A549 (cell line): ENCODE data around the gene MEGF8. TPM values are rescaled to one million over a fixed set of nuclear protein-coding genes. Genes with fewer than 3 reads are reported as not detected.

Source experiments
- ATAC-seq, 2 experiments: fragments of 200-7000 bp in 1 of 2; fragments of >200 bp in 1 of 2; cut with Nextera tagmentation in 1 of 2; cut with Tn5 transposase in 1 of 2; 3 replicates each; pipeline versions ENCODE4 v1.8.0 to v1.9.1; 2018 to 2020; ENCODE audit warnings: mild to moderate bottlenecking in 1 of 2, moderate library complexity in 1 of 2
- CTCF ChIA-PET: fragments of 300-600 bp; sonication (Branson Sonifier 250); formaldehyde crosslinking; extraction: SDS; loops from one replicate; lab custom pipeline; 2021; ENCODE audit warnings: antibody characterized with exemption, inconsistent platforms; lab: Yijun Ruan, JAX
- POLR2A ChIA-PET: fragments of 350-600 bp; formaldehyde crosslinking; extraction: SDS; loops from one replicate; lab custom pipeline; 2021; ENCODE audit warnings: antibody characterized with exemption, inconsistent platforms; lab: Yijun Ruan, JAX
- DNase-seq, 2 experiments: peaks; one replicate each; pipeline versions ENCODE4 v3.0.0 to v3.0.0-alpha.2; 2011 to 2016; ENCODE audit warnings: low read depth in 1 of 2, low spot score in 1 of 2
- FAIRE-seq: peaks from 2 replicates; lab custom pipeline; 2011; peaks lifted over from hg19 to GRCh38; lab: Jason Lieb, UNC
- H3K27ac ChIP-seq, 2 experiments: fragments of >200 bp; sonication (Bioruptor Twin); formaldehyde crosslinking; 3 replicates each; pipeline ENCODE4 v1.5.1; 2016 to 2017
- H3K4me1 ChIP-seq: fragments of >200 bp; sonication (Bioruptor Twin); formaldehyde crosslinking; 3 replicates; pipeline ENCODE4 v1.6.1; 2016
- H3K4me2 ChIP-seq: fragments of >200 bp; sonication (Bioruptor Twin); formaldehyde crosslinking; 3 replicates; pipeline ENCODE4 v1.6.1; 2016
- H3K4me3 ChIP-seq: fragments of >200 bp; sonication (Bioruptor Twin); formaldehyde crosslinking; 3 replicates; pipeline ENCODE4 v1.5.1; 2016
- H3K9me3 ChIP-seq: fragments of >200 bp; sonication (Bioruptor Twin); formaldehyde crosslinking; 3 replicates; pipeline ENCODE4 v1.6.1; 2016
- BCL3 ChIP-seq: fragments of >200 bp; sonication (Bioruptor Twin); formaldehyde crosslinking; IDR thresholded peaks from 3 replicates; pipeline ENCODE4 v1.6.1; 2016
- E2F6 ChIP-seq: IDR thresholded peaks from 2 replicates; pipeline ENCODE4 v1.6.1; 2012; ENCODE audit warnings: low read depth, borderline replicate concordance
- EHF ChIP-seq: fragments of 250-450 bp; sonication (Bioruptor Pico); IDR thresholded peaks from 2 replicates; pipeline ENCODE4 v1.5.0; 2020; ENCODE audit warnings: mild to moderate bottlenecking
- ESRRA ChIP-seq: fragments of 150-350 bp; IDR thresholded peaks from 2 replicates; pipeline ENCODE4 v1.6.1; 2014; ENCODE audit warnings: mild to moderate bottlenecking, low read length, borderline replicate concordance
- GATA3 ChIP-seq: IDR thresholded peaks from 2 replicates; pipeline ENCODE4 v1.6.1; 2012; ENCODE audit warnings: borderline replicate concordance
- HES2 ChIP-seq: fragments of >200 bp; sonication (Bioruptor Twin); formaldehyde crosslinking; IDR thresholded peaks from 2 replicates; pipeline ENCODE4 v1.6.1; 2016
- HEYL ChIP-seq: fragments of 250-450 bp; sonication (Bioruptor Pico); IDR thresholded peaks from 2 replicates; pipeline ENCODE4 v1.8.0; 2021; ENCODE audit warnings: mild to moderate bottlenecking, moderate library complexity
- HOXB13 ChIP-seq: fragments of 250-450 bp; sonication (Bioruptor Pico); IDR thresholded peaks from 2 replicates; pipeline ENCODE4 v1.5.0; 2020; ENCODE audit warnings: low read depth, mild to moderate bottlenecking, moderate library complexity
- JUN ChIP-seq, 2 experiments: fragments of >200 bp; sonication (Bioruptor Twin); formaldehyde crosslinking; IDR thresholded peaks; 2 replicates in 1 of 2; 3 replicates in 1 of 2; pipeline ENCODE4 v1.6.1; 2016 to 2017
- JUNB ChIP-seq: fragments of >200 bp; sonication (Bioruptor Twin); formaldehyde crosslinking; IDR thresholded peaks from 2 replicates; pipeline ENCODE4 v1.6.1; 2016
- MAZ ChIP-seq: fragments of 150-350 bp; IDR thresholded peaks from 2 replicates; pipeline ENCODE4 v1.6.1; 2014; ENCODE audit warnings: antibody characterized with exemption, low read depth, low read length, borderline replicate concordance
- PHF8 ChIP-seq: fragments of 200-600 bp; sonication (generic); IDR thresholded peaks from 2 replicates; pipeline ENCODE4 v1.6.1; 2016; ENCODE audit warnings: low read depth, mild to moderate bottlenecking, antibody characterized with exemption, moderate library complexity, borderline replicate concordance
- POLR2A ChIP-seq: IDR thresholded peaks from 2 replicates; pipeline ENCODE4 v1.6.1; 2012; ENCODE audit warnings: mild to moderate bottlenecking, low read length
- RCOR1 ChIP-seq: fragments of 150-350 bp; IDR thresholded peaks from 2 replicates; pipeline ENCODE4 v1.6.1; 2014; ENCODE audit warnings: antibody characterized with exemption, low read length, low read depth
- SMC3 ChIP-seq: fragments of >200 bp; sonication (Bioruptor Twin); formaldehyde crosslinking; IDR thresholded peaks from 3 replicates; pipeline ENCODE4 v1.6.1; 2018; ENCODE audit warnings: inconsistent platforms
- TP53 ChIP-seq: fragments of 250-450 bp; sonication (Bioruptor Pico); IDR thresholded peaks from 2 replicates; pipeline ENCODE4 v1.5.0; 2021; ENCODE audit warnings: mild to moderate bottlenecking, moderate library complexity
- ZFP36 ChIP-seq: fragments of 450-650 bp; IDR thresholded peaks from 2 replicates; pipeline ENCODE4 v1.6.1; 2014; ENCODE audit warnings: borderline replicate concordance; ENCODE audit not compliant: partially characterized antibody
- WGBS: methylation state at CpG from one replicate; pipeline ENCODE4 v1.1.6; 2017; ENCODE audit errors: missing lambda C conversion rate; 5-methylcytosine and 5-hydroxymethylcytosine counted together
- polyA minus RNA-seq: library from RNA; depleted of rRNA, polyadenylated mRNA; stranded (reverse); fragments of >200 nt; gene quantifications from 2 replicates; pipeline ENCODE4 v1.2.3, GENCODE V29; 2011; rRNA and poly(A)+ RNA removed
- polyA plus RNA-seq, 4 experiments: library from polyadenylated mRNA; depleted of rRNA in 3 of 4; stranded (reverse); fragments of >200 nt; fragmentation: RNase III in 1 of 4; extraction: RNeasy Plus Mini Kit Qiagen cat#74134 plus additional on column Dnase treatment in 1 of 4; gene quantifications; 2 replicates in 3 of 4; 3 replicates in 1 of 4; pipeline ENCODE4 v1.2.3, GENCODE V29; 2011 to 2017
- TF ChIP-seq, protein P1 (sequence below): fragments of 200-600 bp; sonication (generic); IDR thresholded peaks from 2 replicates; pipeline ENCODE4 v1.6.1; 2016; ENCODE audit warnings: antibody characterized with exemption, mild to moderate bottlenecking, moderate library complexity
- TF ChIP-seq, protein P2 (sequence below): fragments of 150-350 bp; IDR thresholded peaks from 2 replicates; pipeline ENCODE4 v1.6.1; 2014; ENCODE audit warnings: low read depth, mild to moderate bottlenecking, low read length
- TF ChIP-seq, protein P3 (sequence below): IDR thresholded peaks from 2 replicates; pipeline ENCODE4 v1.6.1; 2012
- TF ChIP-seq, protein P4 (sequence below): IDR thresholded peaks from 2 replicates; pipeline ENCODE4 v1.6.1; 2012

MEGF8 gene
- polyA plus RNA-seq (2011; rRNA removed) (8.9 and 10.4 TPM in 2 replicates), polyA plus RNA-seq (2017; fragmentation: RNase III; extraction: RNeasy Plus Mini Kit Qiagen cat#74134 plus additional on column Dnase treatment) (22.4 to 27.2 TPM (median 25.8 TPM) in 3 replicates), polyA minus RNA-seq (11.8 and 14.4 TPM in 2 replicates)
- polyA plus RNA-seq (2012; cell fraction: cytosol; rRNA removed), result 7.2 and 12.2 TPM in 2 replicates
- polyA plus RNA-seq (2012; cell fraction: nucleus; rRNA removed), result 26.3 and 37.1 TPM in 2 replicates

- FAIRE-seq, result peak; percentile 100
- ATAC-seq, result peak; percentile 90 to 97
- ChIA-PET CTCF (no interaction called here), POLR2A (no interaction called here)
- no peaks in the 10 kb centered on the region for H3K9me3 ChIP-seq
- peaks cover 19% of the 10 kb centered on the region; the same call in 2 of the 3 replicates for H3K4me1 ChIP-seq
- 2% methylated on average over 44 of the region's 45 CpGs for WGBS
- H3K4me2 ChIP-seq, result peak within 1 kb of the TSS; percentile 91
- peak; percentile 100 for DNase-seq
- peak; percentile 36; the same call in 1 of the 2 replicates for TF ChIP-seq GATA3
- TF ChIP-seq POLR2A, result peak; percentile 71
- TF ChIP-seq ESRRA, result no peak
- peak; percentile 85; the same call in 1 of the 2 replicates for TF ChIP-seq MAZ
- no peak for TF ChIP-seq HEYL (CRISPR knock-in tag)
- TF ChIP-seq, protein P1, sequence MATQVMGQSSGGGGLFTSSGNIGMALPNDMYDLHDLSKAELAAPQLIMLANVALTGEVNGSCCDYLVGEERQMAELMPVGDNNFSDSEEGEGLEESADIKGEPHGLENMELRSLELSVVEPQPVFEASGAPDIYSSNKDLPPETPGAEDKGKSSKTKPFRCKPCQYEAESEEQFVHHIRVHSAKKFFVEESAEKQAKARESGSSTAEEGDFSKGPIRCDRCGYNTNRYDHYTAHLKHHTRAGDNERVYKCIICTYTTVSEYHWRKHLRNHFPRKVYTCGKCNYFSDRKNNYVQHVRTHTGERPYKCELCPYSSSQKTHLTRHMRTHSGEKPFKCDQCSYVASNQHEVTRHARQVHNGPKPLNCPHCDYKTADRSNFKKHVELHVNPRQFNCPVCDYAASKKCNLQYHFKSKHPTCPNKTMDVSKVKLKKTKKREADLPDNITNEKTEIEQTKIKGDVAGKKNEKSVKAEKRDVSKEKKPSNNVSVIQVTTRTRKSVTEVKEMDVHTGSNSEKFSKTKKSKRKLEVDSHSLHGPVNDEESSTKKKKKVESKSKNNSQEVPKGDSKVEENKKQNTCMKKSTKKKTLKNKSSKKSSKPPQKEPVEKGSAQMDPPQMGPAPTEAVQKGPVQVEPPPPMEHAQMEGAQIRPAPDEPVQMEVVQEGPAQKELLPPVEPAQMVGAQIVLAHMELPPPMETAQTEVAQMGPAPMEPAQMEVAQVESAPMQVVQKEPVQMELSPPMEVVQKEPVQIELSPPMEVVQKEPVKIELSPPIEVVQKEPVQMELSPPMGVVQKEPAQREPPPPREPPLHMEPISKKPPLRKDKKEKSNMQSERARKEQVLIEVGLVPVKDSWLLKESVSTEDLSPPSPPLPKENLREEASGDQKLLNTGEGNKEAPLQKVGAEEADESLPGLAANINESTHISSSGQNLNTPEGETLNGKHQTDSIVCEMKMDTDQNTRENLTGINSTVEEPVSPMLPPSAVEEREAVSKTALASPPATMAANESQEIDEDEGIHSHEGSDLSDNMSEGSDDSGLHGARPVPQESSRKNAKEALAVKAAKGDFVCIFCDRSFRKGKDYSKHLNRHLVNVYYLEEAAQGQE, result no peak
- peak; percentile 94; the same call in 2 of the 3 replicates for TF ChIP-seq SMC3
- TF ChIP-seq HES2, result no peak
- TF ChIP-seq, protein P2, sequence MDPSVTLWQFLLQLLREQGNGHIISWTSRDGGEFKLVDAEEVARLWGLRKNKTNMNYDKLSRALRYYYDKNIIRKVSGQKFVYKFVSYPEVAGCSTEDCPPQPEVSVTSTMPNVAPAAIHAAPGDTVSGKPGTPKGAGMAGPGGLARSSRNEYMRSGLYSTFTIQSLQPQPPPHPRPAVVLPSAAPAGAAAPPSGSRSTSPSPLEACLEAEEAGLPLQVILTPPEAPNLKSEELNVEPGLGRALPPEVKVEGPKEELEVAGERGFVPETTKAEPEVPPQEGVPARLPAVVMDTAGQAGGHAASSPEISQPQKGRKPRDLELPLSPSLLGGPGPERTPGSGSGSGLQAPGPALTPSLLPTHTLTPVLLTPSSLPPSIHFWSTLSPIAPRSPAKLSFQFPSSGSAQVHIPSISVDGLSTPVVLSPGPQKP, result peak; percentile 95
- peak; percentile 86 for TF ChIP-seq PHF8
- TF ChIP-seq, protein P3, sequence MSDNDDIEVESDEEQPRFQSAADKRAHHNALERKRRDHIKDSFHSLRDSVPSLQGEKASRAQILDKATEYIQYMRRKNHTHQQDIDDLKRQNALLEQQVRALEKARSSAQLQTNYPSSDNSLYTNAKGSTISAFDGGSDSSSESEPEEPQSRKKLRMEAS, result peak; percentile 89
- TF ChIP-seq BCL3, result 0 out of 3 replicates have a peak, but pooled peaks have one; percentile 55
- TF ChIP-seq, protein P4, sequence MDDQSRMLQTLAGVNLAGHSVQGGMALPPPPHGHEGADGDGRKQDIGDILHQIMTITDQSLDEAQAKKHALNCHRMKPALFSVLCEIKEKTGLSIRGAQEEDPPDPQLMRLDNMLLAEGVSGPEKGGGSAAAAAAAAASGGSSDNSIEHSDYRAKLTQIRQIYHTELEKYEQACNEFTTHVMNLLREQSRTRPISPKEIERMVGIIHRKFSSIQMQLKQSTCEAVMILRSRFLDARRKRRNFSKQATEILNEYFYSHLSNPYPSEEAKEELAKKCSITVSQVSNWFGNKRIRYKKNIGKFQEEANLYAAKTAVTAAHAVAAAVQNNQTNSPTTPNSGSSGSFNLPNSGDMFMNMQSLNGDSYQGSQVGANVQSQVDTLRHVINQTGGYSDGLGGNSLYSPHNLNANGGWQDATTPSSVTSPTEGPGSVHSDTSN, result peak; percentile 57
- TF ChIP-seq TP53 (CRISPR knock-in tag), result no peak
- no peak for TF ChIP-seq HOXB13 (CRISPR knock-in tag)
- no peak for TF ChIP-seq EHF (CRISPR knock-in tag)
- TF ChIP-seq ZFP36, result peak; percentile 76
- TF ChIP-seq RCOR1, result no peak
- TF ChIP-seq JUNB, result no peak
- TF ChIP-seq E2F6, result peak; percentile 46; the same call in 1 of the 2 replicates
- TF ChIP-seq JUN (IDR thresholded peaks at IDR 0.05), result peak; percentile 36 to 93; a peak in 3 of 5 replicates
- TF ChIP-seq, all 56 proteins: peak for 12
- Histone ChIP-seq H3K4me3 (peak within 1 kb of the TSS; percentile 75), H3K27ac (peak within 1 kb of the TSS; percentile 85 to 90)
Measured at GRCh38 chr19:42325308-42325895, at the start of gene MEGF8. TSS of gene MEGF8 (plus strand) at chr19:42325635. CDS start at chr19:42326244, 609 bp downstream.
